ENCODE measurements around the gene ASGR1. TPM values are rescaled to one million over a fixed set of nuclear protein-coding genes. Genes with fewer than 3 reads are reported as not detected.

ASGR1 gene
- total RNA-seq, 1 experiment from 2014 or later, result 0.95 TPM

DNA sequence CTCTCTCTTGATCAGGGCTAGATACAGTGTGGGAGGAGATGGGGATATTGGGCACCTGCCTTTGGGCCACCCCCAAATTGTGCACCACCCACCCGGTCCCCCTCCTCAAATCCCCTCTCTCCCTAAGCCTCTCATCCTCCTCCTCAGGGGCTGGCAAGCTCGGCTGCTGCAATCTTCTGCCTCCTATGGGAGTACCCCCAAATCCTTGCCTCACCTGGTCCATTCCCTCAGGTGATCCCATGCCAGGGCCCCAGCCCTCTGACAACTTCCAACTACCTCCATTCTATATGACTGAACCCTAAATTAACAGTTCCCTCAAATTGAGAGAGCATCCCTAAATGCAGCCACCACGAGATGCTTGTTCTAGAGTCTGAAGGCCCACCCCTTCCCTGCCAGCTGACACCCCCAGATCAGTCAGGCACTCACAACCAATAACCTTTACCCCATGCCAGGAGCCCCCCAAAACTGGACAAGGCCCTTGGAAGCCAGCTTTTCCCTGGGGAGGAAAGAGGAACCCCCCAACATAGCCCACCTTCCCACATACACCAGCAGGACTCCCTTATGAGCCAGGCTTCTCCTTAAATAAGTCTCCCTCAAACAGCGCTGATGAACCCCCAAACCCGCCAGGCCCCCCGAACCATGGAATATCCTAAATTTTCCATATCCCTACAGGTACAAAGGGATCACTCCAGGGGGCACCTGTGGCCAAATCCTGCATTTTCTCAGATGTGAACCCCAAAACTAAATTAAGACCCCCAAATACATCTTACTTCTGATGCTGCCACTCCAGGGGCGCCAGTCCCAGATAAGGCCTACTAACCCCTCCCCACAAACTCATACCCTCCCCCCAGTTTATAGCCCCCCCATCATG is 37.3 kb upstream of the ASGR1 start:
- H3K27ac ChIP-seq (ENCODE audit: low read length), result no peak overlapping the region
- H3K79me2 ChIP-seq (ENCODE audit: low read length), result peaks cover 39% of the 10 kb centered on the region
- peak overlapping the region; percentile 48; the same call in 1 of the 2 replicates for H3K9ac ChIP-seq (ENCODE audit: low read length)

DNA sequence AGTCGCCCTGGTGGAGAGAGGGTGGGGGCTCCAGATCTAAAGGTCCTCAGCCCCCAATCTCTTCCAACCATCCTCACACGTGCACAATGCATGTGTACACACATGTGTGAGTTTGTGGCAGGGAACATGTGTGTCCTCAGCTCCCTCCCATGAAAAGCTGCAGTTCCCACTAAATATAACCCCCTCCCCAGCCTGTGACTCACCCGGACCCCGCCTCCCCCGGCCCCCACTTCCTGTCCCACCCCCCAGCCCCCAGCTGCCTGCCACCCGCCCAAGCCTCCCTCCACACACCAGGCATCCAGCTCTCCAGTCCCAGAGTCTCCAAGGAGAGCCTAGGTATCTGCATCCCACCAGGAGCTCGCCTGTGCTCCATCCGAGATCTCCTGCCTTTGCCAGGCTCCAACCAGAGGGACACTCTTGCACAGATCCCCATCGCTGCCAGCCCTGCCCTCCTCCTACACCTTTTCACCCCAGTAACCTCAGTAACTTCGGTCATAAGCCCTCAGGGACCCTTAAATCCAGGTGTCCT is 36.5 kb upstream of the ASGR1 start:
- no peak overlapping the region for H3K9ac ChIP-seq (ENCODE audit: low read length)
- no peak for TF ChIP-seq EZH2phosphoT487 (IDR thresholded peaks at IDR 0.05; ENCODE audit: borderline replicate concordance, low read length)
- TF ChIP-seq, protein P1, sequence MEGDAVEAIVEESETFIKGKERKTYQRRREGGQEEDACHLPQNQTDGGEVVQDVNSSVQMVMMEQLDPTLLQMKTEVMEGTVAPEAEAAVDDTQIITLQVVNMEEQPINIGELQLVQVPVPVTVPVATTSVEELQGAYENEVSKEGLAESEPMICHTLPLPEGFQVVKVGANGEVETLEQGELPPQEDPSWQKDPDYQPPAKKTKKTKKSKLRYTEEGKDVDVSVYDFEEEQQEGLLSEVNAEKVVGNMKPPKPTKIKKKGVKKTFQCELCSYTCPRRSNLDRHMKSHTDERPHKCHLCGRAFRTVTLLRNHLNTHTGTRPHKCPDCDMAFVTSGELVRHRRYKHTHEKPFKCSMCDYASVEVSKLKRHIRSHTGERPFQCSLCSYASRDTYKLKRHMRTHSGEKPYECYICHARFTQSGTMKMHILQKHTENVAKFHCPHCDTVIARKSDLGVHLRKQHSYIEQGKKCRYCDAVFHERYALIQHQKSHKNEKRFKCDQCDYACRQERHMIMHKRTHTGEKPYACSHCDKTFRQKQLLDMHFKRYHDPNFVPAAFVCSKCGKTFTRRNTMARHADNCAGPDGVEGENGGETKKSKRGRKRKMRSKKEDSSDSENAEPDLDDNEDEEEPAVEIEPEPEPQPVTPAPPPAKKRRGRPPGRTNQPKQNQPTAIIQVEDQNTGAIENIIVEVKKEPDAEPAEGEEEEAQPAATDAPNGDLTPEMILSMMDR (conservative IDR thresholded peaks at IDR 0.05; ENCODE audit: low read depth, low read length), result no peak
- no peak for TF ChIP-seq EZH2 (IDR thresholded peaks at IDR 0.05; ENCODE audit: low read length, unreplicated experiment)

More for the DNA sequence above, 37.3 kb upstream of the ASGR1 start:
- H3K9me2 ChIP-seq (replicated peaks; ENCODE audit: low read length), result no peaks in the 10 kb centered on the region
- BruUV-seq (replicated peaks), result TSS peak; percentile 13
- H3K27me3 ChIP-seq (ENCODE audit: low read length), result no peaks in the 10 kb centered on the region
- H2AFZ ChIP-seq (ENCODE audit: low read length), result no peak overlapping the region
- H3K4me1 ChIP-seq (ENCODE audit: insufficient read depth, low read length), result peaks cover 32% of the 10 kb centered on the region
- H4K20me1 ChIP-seq (ENCODE audit: low read length), result peaks cover 5% of the 10 kb centered on the region; the same call in 1 of the 2 replicates
- ChIA-PET POLR2A (ENCODE audit: unreplicated experiment) (no interaction called here), CTCF (no interaction called here)
- TF ChIP-seq, protein P1 (conservative IDR thresholded peaks at IDR 0.05; ENCODE audit: low read depth, low read length), result no peak
- ATAC-seq, result no peak
- intact Hi-C loops (cut with micrococcal nuclease), result no loop called here
- no peaks in the 10 kb centered on the region for H3K9me3 ChIP-seq (ENCODE audit: low read length)
- DNase-seq, result no peak
- peak overlapping the region; percentile 86 for H3K4me2 ChIP-seq (ENCODE audit: low read length)
- no peaks in the 10 kb centered on the region for H3F3A ChIP-seq (ENCODE audit: low read length, unreplicated experiment)
- H3K36me3 ChIP-seq (ENCODE audit: low read depth, low read length), result peaks cover 2% of the 10 kb centered on the region
- H3K4me3 ChIP-seq (ENCODE audit: low read length), result peak overlapping the region; percentile 65

More for the DNA sequence above, 36.5 kb upstream of the ASGR1 start:
- Histone ChIP-seq H4K20me1 (ENCODE audit: low read length) (no peaks in the 10 kb centered on the region), H2AFZ (ENCODE audit: low read length) (no peak overlapping the region), H3F3A (ENCODE audit: low read length, unreplicated experiment) (no peaks in the 10 kb centered on the region), H3K9me3 (ENCODE audit: low read length) (no peaks in the 10 kb centered on the region), H3K4me1 (ENCODE audit: insufficient read depth, low read length) (peaks cover 25% of the 10 kb centered on the region), H3K79me2 (ENCODE audit: low read length) (peaks cover 31% of the 10 kb centered on the region), H3K27me3 (ENCODE audit: low read length) (no peaks in the 10 kb centered on the region), H3K9me2 (replicated peaks; ENCODE audit: low read length) (no peaks in the 10 kb centered on the region), H3K36me3 (ENCODE audit: low read depth, low read length) (no peaks in the 10 kb centered on the region), H3K4me3 (ENCODE audit: low read length) (peak overlapping the region; percentile 65), H3K4me2 (ENCODE audit: low read length) (peak overlapping the region; percentile 86), H3K27ac (ENCODE audit: low read length) (no peak overlapping the region)
- no peak for ATAC-seq
- ChIA-PET POLR2A (ENCODE audit: unreplicated experiment) (no interaction called here), CTCF (interaction anchor here (0.7 kb wide), 1 partner anchor 180 kb away, joined by 4 read pairs; the partner anchor contains the start of gene SLC16A13)
- no peak for DNase-seq
- intact Hi-C loops (cut with micrococcal nuclease), result no loop called here
- no TSS peak for BruUV-seq (replicated peaks)
